Tongue (tissue), 2 donors: ENCODE measurements around the gene GMEB1. TPM values are rescaled to one million over a fixed set of nuclear protein-coding genes. Genes with fewer than 3 reads are reported as not detected.
"Not testable (repeated sequence)": the region's sequence is repeated elsewhere in the genome, so short reads cannot be mapped to it uniquely, and the experiment has no call there.

Experiments
- DNase-seq: peaks from one replicate; pipeline ENCODE4 v3.0.0-alpha.2; 2015
- total RNA-seq: library from RNA; depleted of rRNA; stranded (reverse); fragments of >200 nt; gene quantifications from one replicate; pipeline ENCODE4 v1.2.3, GENCODE V29; 2014

The GMEB1 gene
- total RNA-seq, 1 donor from 2014 or later, result 10.6 TPM

DNA sequence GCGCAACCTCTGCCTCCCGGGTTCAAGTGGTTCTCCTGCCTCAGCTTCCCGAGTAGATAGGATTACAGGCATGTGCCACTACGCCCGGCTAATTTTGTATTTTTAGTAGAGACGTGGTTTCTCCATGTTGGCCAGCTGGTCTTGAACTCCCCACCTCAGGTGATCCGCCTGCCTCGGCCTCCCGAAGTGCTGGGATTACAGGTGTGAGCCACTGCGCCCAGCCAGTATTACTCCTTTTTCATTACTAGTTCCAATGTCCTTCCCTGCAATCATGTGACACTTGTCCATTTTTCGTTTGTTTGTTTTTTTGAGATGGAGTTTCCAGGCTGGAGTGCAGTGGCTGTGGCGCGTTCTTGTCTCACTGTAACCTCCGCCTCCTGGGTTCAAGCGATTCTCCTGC, 4.4 kb downstream of the GMEB1 start:
- not testable (repeated sequence) for DNase-seq

DNA sequence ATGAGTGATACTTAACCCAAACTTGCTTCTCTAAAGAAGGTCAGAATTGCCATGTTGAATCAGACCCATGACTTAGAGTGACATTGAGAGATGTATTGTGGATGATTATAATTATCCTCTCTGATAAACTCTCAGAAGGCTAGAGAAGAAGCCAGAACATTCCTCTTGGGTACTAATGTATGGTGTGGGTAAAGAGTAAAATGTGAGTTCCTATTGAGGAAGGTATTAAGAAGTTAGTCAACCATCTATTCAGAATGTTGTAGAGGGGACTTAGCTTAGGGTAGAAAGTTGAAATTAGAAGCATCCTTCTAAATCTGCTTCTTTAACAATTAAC, 7.3 kb downstream of the GMEB1 start:
- DNase-seq, result no peak

DNA sequence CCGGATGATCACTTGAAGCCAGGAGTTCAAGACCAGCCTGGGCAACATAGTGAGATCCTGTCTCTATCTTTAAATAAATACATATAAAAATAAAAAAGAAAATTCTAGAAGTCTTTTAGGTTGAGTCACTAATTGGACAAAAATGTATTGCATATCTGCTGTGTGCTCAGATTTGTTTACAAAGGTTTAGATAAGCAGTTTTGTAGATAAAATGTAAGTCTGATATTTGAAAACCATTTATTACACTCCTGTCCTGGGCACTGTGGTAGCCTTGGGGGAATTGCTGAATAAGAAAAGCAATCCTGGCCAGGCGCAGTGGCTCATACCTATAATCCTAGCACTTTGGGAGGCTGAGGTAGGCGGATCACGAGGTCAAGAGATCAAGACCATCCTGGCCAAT, 11.6 kb downstream of the GMEB1 start:
- DNase-seq, result no peak

DNA sequence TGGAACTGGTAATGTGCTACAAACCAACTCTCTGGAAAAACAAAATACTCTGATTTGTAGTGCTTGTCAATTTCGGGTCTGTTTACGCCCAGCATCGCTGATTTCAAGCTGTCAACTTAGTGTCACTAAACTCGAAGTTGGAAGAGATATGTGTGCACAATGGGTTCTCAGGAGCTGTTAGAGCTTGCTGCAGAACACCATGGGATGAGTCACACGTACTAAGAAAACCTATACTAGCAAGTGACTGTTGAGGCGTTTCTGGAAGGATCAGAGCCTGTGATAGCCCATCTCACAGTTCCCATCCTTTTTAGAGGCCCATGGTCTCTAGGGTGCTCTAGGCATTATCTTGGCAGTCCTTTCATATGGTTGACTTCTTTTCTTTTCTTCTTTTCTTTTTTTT, 14.3 kb downstream of the GMEB1 start:
- no peak for DNase-seq

DNA sequence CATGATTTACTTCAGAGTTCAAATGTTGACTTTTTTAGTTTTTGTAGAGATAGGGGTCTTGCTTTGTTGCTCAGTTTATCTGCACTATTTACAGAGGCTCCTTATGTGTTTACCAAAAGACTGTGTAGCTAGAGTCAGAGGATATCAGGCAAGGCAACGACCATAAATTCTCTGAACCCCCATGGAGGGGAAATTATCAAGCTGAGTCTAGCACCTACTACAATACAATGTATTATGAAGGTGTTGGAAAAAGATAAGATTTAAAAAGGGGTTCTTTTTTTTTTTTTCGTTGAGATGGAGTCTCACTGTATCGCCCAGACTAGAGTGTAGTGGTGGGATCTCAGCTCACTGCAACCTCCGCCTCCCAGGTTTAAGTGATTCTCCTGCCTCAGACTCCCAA, 16.4 kb downstream of the GMEB1 start:
- no peak for DNase-seq

DNA sequence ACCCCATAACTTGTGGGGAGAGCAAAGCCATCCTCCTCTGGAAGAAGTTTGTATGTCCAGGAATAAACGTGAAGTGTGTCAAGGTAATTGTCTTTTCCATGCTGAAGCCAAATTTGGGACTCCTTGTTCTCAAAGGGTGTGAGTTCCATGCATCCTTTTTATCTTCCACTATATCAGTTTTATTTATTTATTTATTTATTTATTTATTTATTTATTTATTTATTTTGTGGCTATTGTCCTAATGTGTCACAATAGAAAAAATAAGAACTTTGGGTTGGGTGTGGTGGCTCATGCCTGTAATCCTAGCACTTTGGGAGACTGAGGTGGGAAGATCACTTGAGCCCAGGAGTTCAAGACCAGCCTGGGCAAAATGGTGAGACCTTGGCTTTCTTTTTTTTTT, 23.0 kb downstream of the GMEB1 start:
- not testable (repeated sequence) for DNase-seq

DNA sequence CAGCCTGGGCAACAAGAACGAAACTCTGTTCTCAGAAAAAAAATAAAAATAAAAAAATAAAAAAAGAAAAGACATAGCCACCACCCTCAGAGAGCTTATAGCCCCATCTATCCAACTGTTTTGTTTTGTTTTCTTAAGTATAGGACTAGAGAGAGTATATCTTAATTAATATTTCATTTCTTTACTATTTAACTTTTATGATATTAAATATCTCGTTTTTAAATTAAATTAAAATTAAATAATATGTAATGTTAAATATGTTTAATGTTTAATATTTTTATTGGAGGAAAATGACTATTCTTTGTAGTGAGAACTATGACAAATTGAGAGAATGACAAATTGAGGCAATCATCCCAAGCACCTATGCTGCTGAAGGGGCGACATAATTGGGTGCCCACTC, 35.0 kb downstream of the GMEB1 start:
- DNase-seq, result no peak

DNA sequence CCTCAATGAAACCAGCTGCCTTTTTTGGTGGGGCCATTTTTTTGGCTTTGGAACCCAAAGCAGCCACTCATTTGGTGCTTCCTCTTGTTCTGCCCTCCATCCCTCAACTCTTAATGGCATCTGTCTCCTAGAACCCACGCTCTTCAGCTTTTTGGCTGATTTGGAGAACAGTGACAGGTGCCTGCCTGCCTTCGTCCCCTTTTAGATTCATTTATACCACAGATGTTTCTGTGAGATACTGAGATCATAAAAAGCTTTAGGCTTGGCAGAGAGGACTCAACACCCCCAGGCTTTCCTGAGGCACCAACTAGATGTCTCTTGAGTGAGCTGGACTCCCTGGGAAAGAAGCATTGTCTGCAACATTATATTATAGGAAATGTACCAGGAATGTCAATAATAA, 47.8 kb downstream of the GMEB1 start:
- no peak for DNase-seq

DNA sequence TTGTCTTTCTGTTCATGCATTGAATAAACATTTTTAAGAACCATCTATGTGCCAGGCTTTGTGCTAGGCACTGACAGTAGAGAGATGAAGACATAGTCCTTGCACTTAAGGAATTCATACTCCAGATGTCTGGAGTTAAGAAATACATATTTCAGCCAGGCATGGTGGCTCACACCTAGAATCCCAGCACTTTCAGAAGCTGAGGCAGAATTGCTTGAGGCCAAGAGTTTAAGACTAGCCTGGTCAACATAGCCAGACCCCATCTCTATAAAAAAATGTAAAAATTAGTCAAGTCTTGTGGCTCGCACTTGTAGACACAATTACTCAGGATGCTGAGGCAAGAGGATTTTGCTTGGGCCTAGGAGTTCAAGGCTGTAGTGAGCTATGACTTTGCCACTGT, 49.6 kb downstream of the GMEB1 start:
- no peak for DNase-seq

DNA sequence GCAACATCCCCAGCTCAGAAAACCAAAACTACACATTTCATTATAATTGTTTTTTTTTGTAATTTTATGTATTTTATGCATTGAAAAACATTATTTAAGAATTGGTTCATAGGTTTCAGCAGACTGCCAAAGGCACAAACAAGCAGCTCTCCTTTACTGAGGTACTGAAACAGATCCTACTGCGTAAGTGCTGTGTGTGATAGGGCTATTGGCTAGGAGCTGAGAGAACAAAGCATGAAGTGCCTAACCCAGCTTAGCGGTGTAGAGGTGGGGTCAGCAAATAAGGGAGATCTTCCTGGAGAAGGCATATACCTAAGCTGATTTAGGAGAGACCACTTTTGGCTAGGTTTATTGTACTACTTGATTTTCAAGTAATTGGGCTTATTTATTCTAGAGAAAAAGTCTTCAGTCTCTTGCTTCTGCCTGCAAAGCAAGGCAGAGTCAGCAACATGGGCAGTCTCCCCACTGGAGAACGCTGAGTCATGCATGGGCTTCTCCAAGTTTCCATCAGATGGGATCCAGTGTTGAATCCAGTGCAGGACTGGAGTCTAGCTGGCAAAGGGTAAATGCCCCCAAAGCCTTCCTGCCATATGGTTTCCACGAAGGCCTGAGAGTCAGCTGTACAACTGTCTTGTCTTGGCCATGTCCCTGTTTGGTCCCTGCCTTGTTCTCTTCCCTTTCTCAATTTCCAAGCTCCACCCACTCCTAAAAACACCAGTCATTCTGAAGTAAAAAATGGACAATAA, 50.2 kb downstream of the GMEB1 start:
- DNase-seq, result no peak

DNA sequence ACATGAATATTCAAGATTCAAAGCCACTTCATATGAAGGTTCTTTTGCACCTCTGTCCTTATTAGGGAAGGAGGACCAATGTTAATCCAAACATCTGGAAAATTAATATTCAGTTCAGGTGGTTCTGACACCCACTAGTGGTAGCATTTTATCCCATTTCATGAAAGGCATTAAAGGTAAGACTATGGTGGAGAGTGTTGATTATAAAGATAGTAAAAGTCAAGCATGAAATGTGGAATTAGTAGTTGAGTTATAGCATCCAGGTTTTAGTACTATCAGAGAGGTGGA, 50.7 kb downstream of the GMEB1 start:
- no peak for DNase-seq

DNA sequence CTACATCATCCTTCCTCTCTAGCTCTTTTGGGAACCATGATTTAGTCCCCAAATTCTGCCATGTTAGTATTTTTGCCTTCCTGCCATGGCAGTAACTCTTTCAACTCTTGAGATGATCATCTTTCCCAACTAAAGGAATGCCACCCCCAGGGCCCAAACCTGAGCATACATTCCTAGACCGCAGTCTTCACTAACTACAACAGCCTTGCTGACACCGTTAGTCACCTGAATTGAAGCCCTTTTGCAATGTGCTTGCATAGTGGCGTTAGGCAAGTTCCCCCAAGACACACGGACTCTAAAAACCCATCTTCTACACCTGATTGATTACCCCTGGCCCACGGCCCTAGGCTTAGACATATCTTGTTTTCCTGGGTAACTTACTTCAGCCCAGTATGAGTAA, 51.8 kb downstream of the GMEB1 start:
- no peak for DNase-seq

DNA sequence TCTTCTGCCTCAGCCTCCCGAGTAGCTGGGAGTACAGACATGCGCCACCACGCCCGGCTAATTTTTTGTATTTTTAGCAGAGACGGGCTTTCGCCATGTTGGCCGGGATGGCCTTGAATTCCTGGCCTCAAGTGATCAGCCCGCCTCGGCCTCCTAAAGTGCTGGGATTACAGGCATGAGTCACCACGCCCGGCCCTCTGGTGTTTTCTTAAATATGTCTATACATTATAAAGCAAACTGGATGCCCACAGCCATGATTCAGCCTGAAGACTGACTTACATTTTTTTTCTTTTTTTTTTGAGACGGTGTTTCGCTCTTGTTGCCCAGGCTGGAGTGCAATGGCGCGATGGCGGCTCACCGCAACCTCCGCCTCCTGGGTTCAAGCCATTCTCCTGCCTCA, 53.3 kb downstream of the GMEB1 start:
- not testable (repeated sequence) for DNase-seq

DNA sequence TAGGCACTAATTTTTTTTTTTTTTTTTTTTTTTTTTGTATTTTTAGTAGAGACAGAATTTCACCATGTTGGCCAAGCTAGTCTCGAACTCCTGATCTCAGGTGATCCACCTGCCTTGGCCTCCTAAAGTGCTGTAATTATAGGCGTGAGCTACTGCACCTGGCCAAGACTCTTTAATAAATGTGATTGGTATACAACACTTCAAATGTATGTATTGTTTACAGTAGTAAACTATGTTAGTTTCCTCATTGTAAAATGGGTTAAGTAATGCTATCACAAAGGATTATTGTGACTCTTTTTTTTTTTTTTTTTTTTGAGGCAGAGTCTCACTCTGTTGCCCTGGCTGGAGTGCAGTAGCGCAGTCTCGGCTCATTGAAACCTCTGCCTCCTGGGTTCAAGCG, 56.8 kb downstream of the GMEB1 start:
- not testable (repeated sequence) for DNase-seq

DNA sequence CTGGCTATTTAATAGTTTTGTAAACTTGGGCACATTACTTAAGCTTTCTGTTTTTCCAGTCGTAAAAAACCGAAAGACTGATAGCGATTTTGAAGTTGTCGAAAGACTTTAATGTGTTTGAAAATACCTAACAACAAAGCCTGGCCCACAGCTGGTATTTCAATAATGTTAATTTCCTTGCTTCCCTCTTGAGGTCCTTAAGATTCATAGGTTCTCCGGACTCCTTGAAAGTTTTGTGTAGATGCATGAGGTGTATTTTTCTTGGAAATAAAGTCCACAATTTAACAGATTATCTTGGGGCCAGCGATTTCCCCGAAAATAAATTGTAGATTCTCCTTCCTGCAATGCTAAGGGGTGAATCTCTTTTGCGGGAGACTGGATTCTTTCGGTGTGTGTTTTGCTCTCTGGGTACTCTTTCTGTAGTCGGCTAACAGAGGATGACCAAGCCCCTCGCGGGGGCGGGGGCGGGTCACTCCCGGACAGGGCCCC, 67.4 kb downstream of the GMEB1 start:
- no peak for DNase-seq

DNA sequence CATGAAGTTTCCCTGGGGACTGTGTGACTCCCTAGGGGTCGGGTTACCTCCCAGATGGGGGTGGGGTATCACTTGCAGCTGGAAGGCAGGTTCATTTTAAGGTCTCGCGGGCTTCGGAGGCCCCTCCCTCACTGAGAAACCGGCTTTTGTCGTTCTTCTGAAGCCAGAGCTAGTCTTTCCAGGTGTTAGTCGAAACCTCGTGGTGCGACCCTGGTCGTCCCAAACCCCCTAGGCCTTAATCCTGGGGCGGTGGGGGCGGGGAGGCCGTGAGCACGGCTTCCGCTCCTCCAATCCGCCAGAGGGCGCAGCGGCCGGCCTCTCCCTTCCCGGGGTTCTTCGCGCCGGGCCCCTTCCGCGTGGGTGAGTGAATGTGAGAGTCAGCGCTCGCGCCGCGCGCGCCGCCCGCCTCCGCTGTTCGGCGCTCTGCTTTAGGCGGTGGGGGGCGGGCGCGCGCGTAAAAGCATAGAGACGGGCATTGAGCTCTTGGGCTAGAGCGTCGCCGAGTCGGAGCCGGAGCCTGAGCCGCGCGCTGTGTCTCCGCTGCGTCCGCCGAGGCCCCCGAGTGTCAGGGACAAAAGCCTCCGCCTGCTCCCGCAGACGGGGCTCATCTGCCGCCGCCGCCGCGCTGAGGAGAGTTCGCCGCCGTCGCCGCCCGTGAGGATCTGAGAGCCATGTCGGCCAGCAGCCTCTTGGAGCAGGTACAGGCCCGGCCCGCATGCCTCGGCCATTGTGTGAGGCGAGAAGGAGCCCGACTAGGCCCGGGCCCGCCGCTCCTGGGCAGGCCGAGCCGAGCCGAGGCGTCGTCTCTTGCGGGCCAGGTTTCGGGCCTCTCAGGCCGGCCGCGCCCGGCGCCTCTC, 68.1 kb downstream of the GMEB1 start, which contains the start of gene YTHDF2:
Gene YTHDF2, plus strand, starts transcription at position 491 of the 857 bp plus-strand sequence. Its CDS starts 181 bp downstream, at position 672.
- peak; percentile 99 for DNase-seq

DNA sequence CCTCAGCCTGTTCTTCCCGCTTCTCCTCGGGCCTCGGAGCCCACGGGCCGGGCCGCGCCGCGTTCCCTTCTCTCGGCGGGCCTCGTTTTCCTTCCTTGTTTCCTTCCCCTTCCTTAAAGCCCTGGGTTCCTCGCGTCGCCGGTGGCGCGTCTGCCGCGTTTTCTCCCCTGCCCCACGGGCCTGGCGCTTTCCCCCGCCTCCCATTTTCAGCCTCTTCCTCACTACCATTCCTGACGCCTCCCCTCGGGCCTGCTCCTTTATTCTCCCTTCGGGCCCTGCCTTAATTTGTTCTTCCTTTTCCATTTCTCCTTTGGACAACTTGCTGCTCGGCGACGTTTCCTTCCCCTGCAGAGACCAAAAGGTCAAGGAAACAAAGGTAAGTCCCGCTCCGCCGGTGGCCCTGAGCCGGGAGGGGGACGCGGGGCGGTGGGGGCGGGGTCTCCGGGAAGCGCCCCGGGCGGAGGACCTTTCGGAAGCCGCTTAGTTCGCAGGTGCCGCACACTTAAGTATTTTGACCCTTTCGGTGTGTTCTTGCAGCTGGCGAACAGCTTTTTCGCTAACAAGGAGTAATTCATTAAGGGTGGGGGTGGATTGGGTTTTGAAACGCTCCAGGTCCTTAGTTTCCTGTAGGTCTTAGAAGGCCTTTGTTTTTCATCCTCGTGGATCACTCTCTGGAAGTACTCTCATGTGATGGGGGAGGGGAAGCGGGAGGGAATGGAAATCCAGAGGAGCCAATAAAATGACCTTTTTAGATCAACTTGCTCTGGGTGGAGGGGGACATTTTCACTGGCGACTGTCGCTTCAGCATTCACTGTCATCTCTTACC, 68.9 kb downstream of the GMEB1 start:
- DNase-seq, result peak; percentile 63

DNA sequence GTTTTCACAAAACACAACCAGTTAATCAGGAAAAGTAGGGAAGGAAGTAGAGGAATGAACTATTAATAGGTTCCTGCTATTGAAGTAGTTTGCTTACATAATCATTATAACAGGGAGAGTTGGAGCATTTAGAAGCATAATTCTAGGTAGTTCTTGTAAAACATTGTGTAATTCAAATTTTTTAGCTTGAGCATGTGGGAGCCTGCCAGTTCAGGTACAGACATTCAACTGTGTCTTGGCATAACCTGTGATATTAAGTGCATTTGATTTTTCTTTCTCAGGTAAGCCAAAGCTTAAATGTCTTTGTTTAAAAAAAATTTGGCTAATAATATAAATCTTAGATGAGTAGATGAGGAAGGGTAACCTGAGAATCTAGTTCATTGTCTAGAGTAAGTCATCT, 71.5 kb downstream of the GMEB1 start:
- DNase-seq, result no peak

DNA sequence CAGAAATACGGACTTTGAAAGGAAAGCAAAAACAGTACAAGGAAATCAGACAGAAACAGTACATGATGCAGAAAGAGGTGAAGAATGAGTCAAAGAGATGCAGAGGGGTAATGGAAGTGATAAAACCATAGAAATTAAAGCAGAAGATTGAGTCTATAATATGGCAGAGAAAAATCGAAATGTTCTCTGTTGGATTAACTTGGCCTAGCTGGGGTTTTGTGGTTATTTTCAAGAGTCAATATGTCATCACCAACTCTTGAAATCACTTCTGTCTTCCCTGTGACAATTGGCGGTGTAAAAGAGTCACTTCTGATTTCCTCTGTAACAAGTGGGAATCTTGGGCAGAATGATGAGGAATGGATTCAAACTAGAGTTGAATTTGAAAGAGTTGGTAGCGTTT, 75.6 kb downstream of the GMEB1 start:
- DNase-seq, result no peak

DNA sequence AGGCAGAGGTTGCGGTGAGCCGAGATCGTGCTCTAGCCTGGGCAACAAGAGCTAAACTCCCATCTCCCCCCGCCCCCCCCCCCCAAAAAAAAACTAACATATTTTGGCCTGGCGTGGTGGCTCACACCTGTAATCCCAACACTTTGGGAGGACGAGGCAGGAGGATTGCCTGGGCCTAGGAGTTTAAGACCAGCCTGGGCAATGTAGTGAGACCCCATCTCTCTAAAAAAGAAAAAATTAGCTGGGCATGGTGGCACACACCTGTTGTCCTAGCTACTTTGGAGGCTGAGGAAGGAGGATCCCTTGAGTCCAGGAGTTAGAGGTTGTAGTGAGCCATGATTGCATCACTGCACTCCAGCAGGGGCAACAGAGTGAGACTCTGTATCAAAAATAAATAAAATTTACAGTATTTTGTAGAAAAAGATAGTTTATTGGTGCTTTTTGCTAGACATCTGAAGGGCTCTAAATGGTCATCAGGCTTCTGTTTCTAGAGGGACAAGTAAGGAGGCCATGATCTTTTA, 77.1 kb downstream of the GMEB1 start:
- no peak for DNase-seq

DNA sequence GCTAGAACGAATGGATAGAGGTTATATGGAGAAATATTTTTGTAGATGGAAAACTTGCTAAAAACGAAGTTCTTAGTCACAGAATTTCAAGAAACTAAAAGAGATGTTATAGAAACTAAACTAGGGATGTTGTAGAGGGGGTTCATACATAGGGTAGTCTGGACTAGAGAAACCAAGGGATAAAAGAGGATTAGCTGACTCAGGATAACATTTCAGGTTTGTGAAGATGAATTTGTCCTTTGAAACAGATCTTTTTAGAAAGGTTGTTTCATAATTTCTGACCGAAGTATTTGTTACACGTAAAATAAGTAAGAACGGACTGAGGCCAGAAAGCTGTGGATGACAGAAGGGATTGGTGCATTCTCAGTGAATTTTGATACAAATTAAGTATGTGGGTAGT, 81.7 kb downstream of the GMEB1 start:
- DNase-seq, result no peak

DNA sequence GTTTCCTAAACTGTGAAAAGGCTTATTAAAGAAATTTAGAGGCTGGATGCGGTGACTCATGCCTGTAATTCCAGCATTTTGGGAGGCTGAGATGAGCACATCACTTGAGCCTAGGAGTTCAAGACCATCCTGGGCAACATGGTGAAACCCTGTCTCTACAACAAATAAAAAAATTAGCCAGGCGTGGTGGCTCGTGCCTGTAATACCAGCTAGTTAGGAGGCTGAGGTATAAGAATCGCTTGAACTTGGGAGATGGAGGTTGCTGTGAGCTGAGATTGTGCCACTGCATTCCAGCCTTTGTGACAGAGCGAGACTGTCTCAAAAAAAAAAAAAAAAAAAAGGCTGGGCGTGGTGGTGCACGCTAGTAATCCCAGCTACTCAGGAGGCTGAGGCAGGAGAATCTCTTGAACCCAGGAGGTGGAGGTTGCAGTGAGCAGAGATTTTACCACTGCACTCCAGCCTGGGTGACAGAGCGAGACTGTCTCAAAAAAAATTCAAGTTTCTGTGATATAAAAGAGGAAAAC, 82.2 kb downstream of the GMEB1 start:
- DNase-seq, result not testable (repeated sequence)
